B cell (primary cell): Measurements from ENCODE around the gene C11orf91.

Experiments used
- EZH2 ChIP-seq: IDR thresholded peaks from 2 replicates; pipeline ENCODE4 v1.6.1; 2012; ENCODE audit warnings: borderline replicate concordance, low read depth, mild to moderate bottlenecking, moderate library complexity, low read length; ENCODE audit not compliant: insufficient read depth, poor library complexity, severe bottlenecking
- TF ChIP-seq, protein P1 (sequence below): fragments of 200-600 bp; IDR thresholded peaks from one replicate; pipeline ENCODE4 v1.8.0; 2022; ENCODE audit warnings: antibody characterized with exemption, mild to moderate bottlenecking

DNA sequence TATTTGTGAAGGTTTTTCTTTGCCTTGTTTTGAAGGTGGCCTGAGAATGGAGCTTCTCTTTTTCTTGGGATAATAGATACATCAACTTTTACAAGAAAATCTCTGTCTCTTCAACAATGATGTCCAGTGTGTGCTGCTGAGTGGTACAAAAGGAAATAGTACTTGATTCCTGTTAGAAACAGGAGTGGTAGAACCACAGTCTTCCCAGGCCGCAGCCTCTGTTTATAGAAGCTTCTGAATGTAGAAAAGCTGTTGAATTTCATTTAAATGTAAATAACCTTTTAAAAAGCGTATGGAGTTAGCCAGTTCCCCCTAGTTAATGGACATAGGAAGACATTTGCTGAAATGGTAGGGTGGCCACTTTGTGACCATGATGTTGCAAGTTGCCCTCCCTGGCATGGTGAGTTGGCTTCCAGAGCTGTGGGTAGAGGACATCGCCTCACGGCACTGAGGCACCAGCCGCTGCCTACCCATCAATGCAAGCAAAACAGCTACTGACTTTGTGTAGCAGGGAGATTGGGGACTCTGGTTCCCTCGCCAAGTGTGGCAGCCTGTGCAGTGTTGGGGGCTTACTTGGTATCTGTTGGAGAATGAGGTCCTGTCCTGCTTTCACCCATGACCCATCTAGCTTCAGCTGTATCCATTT is 31.6 kb downstream of the C11orf91 start:
- TF ChIP-seq, protein P1, sequence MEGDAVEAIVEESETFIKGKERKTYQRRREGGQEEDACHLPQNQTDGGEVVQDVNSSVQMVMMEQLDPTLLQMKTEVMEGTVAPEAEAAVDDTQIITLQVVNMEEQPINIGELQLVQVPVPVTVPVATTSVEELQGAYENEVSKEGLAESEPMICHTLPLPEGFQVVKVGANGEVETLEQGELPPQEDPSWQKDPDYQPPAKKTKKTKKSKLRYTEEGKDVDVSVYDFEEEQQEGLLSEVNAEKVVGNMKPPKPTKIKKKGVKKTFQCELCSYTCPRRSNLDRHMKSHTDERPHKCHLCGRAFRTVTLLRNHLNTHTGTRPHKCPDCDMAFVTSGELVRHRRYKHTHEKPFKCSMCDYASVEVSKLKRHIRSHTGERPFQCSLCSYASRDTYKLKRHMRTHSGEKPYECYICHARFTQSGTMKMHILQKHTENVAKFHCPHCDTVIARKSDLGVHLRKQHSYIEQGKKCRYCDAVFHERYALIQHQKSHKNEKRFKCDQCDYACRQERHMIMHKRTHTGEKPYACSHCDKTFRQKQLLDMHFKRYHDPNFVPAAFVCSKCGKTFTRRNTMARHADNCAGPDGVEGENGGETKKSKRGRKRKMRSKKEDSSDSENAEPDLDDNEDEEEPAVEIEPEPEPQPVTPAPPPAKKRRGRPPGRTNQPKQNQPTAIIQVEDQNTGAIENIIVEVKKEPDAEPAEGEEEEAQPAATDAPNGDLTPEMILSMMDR, result no peak
- TF ChIP-seq EZH2, result no peak
